Measurements from ENCODE around the gene KRT72. TPM values are rescaled to one million over a fixed set of nuclear protein-coding genes. Genes with fewer than 3 reads are reported as not detected.

KRT72 gene
- total and polyA plus RNA-seq, 2 donors (not counting 3 experiments of a cell fraction or from before 2014, with no cell fraction given), result not detected

- TF ChIP-seq, protein P1, sequence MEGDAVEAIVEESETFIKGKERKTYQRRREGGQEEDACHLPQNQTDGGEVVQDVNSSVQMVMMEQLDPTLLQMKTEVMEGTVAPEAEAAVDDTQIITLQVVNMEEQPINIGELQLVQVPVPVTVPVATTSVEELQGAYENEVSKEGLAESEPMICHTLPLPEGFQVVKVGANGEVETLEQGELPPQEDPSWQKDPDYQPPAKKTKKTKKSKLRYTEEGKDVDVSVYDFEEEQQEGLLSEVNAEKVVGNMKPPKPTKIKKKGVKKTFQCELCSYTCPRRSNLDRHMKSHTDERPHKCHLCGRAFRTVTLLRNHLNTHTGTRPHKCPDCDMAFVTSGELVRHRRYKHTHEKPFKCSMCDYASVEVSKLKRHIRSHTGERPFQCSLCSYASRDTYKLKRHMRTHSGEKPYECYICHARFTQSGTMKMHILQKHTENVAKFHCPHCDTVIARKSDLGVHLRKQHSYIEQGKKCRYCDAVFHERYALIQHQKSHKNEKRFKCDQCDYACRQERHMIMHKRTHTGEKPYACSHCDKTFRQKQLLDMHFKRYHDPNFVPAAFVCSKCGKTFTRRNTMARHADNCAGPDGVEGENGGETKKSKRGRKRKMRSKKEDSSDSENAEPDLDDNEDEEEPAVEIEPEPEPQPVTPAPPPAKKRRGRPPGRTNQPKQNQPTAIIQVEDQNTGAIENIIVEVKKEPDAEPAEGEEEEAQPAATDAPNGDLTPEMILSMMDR (IDR thresholded peaks at IDR 0.05; ENCODE audit: extremely low read depth in 1 of 2, insufficient read depth in 1 of 2, low read depth in 1 of 2, low read length in 2 of 2), result no peak
- TF ChIP-seq FOS (IDR thresholded peaks at IDR 0.05; ENCODE audit: borderline replicate concordance, insufficient read depth, low read length) (no peak), EZH2 (IDR thresholded peaks at IDR 0.05; ENCODE audit: borderline replicate concordance, low read depth, low read length, severe bottlenecking) (no peak), MYC (IDR thresholded peaks at IDR 0.05; ENCODE audit: low read depth, low read length) (no peak), POLR2AphosphoS5 (IDR thresholded peaks at IDR 0.05; ENCODE audit: insufficient read depth, low read depth, low read length) (no peak), JUN (IDR thresholded peaks at IDR 0.05; ENCODE audit: borderline replicate concordance, insufficient read depth, insufficient read length, low read depth) (no peak), POLR2A (IDR thresholded peaks at IDR 0.05; ENCODE audit: low read depth, low read length) (no peak)
- TF ChIP-seq, protein P2, sequence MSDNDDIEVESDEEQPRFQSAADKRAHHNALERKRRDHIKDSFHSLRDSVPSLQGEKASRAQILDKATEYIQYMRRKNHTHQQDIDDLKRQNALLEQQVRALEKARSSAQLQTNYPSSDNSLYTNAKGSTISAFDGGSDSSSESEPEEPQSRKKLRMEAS (IDR thresholded peaks at IDR 0.05; ENCODE audit: insufficient read depth, insufficient read length), result no peak
- Histone ChIP-seq H3K4me3 (replicated peaks in 1 of 3; ENCODE audit: insufficient read depth in 1 of 3, low read depth in 1 of 3, low read length in 3 of 3) (no peak overlapping the region), H3K79me2 (ENCODE audit: control insufficient read depth, insufficient read depth, low read length) (no peaks in the 10 kb centered on the region), H3K9ac (replicated peaks; ENCODE audit: extremely low read depth, insufficient read depth, low read length) (no peak overlapping the region), H3K9me3 (replicated peaks; ENCODE audit: control insufficient read depth, insufficient read depth, low read length) (no peaks in the 10 kb centered on the region), H2AFZ (ENCODE audit: low read depth, low read length) (no peak overlapping the region), H3K4me2 (ENCODE audit: insufficient read depth, low read length) (no peak overlapping the region), H4K20me1 (replicated peaks; ENCODE audit: control insufficient read depth, extremely low read depth, insufficient read depth, low read length) (no peaks in the 10 kb centered on the region), H3K27me3 (ENCODE audit: control insufficient read depth in 2 of 2, insufficient read depth in 2 of 2, low read length in 2 of 2) (no peaks in the 10 kb centered on the region), H3K27ac (ENCODE audit: insufficient read depth, low read depth, low read length) (no peak overlapping the region), H3K4me1 (ENCODE audit: control insufficient read depth, extremely low read depth, insufficient read depth, low read length) (no peaks in the 10 kb centered on the region), H3K36me3 (ENCODE audit: control insufficient read depth in 2 of 2, extremely low read depth in 1 of 2, insufficient read depth in 2 of 2, low read length in 2 of 2) (no peaks in the 10 kb centered on the region), H3K9me1 (replicated peaks; ENCODE audit: control insufficient read depth, extremely low read depth, insufficient read depth, low read length) (no peaks in the 10 kb centered on the region)
- DNase-seq (ENCODE audit: low read depth, low spot score) (no peak), FAIRE-seq (no peak)
- dilution Hi-C loops (cut with MboI; ENCODE audit: extremely low pct_ligation_motif_present, low sequenced_read_pairs), result no loop called here
- intact Hi-C loops (cut with micrococcal nuclease), result no loop called here
- no TSS peak for BruUV-seq (replicated peaks)
- ChIA-PET CTCF (no interaction called here), POLR2A (no interaction called here)
Measured at GRCh38 chr12:52542785-52543318, 58.4 kb downstream of the KRT72 start.
